ENCODE data around the gene GNG12.

GNG12 gene

DNA sequence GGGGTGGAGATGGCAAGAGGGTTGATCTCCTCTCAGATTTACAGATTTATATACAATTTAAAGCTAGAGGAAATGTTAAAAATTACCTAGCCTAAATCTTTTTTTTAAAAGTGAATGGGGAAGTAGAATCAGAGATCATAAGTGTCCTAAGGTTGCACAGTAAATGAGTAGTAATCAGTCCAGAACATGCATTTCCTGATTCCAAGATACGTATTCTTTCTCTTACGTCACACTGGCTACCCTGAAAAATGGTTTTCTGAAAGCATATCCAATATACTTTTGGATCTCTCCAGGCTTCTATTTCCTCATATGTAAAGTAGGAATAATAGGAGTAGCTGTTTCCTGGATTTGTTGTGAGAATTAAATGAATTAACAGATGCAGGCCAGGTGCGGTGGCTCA, 136.6 kb downstream of the GNG12 start:
- FAIRE-seq, result no peak

DNA sequence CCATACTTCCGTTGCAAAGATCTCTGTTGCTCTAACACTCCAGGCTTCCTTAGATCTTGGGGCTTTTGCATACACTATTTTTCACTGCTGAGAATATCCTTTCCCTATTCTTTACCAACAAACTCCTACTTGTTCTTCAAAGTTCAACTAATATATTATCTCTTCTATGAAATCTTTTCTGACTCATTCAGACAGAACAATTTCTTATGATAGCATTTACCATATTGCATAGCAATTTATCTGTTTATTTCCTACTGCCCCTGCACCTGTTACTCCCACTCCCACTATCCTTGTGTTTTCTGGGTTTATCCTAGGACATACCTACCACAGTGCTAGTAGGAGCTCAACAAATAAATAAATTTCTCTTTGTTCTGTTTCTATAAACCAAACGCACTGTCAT, 137.3 kb downstream of the GNG12 start:
- FAIRE-seq, result no peak

DNA sequence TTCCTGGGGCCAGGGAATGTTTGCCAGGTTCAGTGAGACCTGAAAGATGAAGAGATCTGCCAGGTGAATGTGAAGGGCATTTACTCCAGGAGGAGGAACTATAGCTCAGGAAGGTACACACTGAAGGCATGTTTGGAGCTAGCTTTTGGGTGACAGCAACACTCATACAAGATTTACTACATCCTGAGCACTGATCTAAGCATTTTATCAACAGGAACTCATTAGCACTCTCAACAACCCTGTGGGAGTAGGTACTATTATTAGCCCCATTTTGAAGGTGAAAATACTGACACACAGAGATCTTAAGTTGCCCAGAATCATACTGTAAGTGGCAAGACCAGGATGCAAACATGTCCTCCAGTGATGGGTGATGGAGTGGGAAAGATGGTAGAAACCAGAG, 141.6 kb downstream of the GNG12 start:
- no peak for FAIRE-seq

DNA sequence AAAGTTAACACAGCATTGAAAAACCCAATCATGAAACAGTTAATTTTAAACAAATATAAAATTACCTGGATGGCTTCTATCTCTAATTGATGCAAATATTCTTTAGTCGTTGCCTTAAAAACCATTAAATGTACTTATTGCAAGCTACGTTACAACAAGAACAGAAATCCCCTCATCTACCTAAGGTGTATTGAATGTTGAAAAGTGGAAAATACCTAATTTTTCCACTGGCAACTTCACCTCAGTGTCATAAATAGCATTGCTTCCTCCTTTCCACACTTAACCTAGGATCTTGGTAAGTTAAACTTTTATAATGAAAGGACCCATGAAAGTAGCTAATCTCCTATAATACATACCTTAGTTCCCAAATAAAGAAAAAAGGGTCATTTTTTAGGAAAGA, 142.9 kb downstream of the GNG12 start:
- no peak for FAIRE-seq

DNA sequence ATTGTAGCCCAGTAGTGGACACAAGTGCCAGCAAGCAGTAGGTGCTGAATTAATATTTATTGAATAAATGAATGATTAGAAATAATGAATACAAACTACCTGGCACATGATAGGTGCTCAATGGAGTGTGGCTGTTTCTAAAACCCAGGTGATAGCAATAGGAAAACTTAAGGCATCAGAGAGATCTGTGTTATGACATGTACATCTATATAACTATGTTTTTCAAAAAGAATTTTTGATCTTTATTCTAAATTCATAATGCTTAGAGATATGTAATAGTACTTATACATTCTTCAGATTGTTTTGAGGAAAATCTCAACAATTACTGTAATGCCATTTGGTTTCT, 143.3 kb downstream of the GNG12 start:
- FAIRE-seq, result no peak

GRCh38 chr1:67689267-67690017, 143.8 kb downstream of the GNG12 start:
- no peak for FAIRE-seq

DNA sequence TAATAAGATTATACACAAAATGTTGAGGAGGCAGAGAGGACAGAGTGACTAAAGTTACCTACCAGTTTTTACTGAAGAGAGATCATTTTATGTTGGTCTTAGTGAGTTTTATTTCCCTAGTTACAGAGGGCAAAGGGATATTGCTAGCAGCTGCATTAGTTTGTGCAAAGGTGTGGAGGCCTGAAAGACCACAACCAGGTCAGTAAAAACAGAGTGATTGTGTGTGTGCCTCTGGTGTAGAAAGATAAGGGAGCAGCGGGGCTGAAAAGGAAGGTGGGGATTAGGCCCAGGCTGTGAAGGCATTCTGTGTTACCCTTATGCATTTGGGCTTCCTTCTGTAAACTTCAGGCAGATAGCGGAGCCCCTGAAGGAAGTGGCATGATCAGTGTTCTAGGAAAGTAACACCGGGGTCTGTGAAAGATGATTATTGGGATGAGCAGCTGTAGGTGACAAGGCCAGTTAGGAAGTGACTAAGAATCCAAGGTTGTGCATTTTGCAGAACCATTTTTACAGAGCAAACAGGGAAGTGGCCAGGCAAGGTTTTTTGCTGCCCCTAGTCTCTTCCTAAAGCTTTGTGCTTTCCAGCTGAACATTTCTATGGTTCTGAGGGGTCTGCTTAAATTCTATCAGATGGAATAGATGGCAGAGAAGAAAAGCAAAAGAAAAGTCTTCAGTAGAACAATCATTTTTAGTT, 144.6 kb downstream of the GNG12 start:
- FAIRE-seq, result no peak

GRCh38 chr1:67687649-67688048, 145.6 kb downstream of the GNG12 start:
- FAIRE-seq, result no peak

DNA sequence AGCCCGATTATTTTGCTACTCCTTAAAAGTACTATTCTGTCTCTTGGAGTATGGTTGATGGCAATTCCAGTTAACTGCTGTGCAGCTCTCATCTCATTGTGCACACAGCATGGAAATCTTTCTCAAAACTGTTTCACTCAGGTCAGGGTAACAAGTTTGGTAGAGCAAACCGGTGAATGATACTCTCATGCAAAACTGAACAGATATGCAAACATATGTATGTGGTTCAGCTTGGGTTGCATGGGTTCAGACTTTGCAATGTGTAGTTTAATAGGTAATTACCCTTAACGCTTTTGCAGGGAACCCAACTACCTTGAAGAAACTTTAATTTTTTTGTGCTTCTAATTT, 146.1 kb downstream of the GNG12 start:
- no peak for FAIRE-seq

DNA sequence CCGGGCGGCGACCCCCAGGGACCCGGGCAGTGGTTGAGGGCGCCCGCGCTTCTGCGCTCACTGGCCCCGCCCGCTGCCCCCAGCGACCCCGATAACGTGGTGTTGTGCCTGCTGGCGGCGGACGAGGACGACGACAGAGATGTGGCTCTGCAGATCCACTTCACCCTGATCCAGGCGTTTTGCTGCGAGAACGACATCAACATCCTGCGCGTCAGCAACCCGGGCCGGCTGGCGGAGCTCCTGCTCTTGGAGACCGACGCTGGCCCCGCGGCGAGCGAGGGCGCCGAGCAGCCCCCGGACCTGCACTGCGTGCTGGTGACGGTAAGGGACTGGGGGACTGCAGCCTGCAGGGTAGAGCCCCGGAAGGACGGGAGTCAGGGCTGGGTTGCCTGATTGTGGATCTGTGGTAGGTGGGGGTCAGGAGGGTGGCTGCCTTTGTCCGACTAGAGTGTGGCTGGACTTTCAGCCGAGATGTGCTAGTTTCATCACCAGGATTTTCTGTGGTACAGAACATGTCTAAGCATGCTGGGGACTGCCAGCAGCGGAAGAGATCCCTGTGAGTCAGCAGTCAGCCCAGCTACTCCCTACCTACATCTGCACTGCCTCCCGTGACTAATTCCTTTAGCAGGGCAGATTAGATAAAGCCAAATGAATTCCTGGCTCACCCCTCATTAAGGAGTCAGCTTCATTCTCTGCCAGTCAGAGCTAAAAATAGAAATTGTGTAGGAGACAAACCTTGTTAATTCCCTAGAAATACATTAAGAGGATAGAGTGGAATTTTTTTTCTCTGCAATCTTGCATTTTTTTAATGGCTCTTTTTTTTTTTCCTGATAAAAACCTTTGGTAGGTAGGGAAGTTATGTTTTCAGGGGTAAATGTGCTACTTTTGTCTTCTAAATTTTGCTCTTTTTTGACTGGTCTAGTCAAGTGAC, 146.7 kb downstream of the GNG12 start:
- no peak for FAIRE-seq

- FAIRE-seq, result no peak
These were observed 147.6 kb downstream of the GNG12 start for GRCh38 chr1:67685558-67686266.

- FAIRE-seq, result no peak
These were observed 148.2 kb downstream of the GNG12 start, which contains the start of gene GADD45A for GRCh38 chr1:67685067-67685557. TSS of gene GADD45A (plus strand) at chr1:67685201. CDS start at chr1:67685495, 294 bp downstream.

DNA sequence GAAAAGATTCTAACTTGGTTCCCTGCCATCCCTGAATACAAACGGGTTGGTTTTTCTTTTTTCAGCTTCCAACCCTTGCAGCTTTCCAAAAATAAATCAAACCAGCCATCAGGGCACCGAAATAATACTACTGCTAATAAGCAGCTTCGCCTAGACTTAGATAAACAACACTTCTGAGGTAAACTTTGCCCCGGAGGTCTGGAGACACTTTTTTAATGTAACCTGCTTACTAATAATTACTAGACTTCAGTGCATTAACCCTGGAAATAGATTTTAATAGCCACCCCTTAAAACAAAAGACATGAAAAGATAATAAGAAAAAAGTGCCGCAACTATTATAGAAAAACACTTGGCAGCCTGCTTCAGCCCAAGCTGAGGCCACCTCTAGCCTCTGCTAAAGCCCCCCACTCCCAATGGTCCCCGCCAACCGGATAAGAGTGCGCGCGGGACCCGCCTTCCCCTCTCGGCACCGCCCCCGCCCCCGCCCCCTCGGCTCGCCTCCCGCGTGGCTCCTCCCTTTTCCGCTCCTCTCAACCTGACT, 148.7 kb downstream of the GNG12 start:
- no peak for FAIRE-seq

DNA sequence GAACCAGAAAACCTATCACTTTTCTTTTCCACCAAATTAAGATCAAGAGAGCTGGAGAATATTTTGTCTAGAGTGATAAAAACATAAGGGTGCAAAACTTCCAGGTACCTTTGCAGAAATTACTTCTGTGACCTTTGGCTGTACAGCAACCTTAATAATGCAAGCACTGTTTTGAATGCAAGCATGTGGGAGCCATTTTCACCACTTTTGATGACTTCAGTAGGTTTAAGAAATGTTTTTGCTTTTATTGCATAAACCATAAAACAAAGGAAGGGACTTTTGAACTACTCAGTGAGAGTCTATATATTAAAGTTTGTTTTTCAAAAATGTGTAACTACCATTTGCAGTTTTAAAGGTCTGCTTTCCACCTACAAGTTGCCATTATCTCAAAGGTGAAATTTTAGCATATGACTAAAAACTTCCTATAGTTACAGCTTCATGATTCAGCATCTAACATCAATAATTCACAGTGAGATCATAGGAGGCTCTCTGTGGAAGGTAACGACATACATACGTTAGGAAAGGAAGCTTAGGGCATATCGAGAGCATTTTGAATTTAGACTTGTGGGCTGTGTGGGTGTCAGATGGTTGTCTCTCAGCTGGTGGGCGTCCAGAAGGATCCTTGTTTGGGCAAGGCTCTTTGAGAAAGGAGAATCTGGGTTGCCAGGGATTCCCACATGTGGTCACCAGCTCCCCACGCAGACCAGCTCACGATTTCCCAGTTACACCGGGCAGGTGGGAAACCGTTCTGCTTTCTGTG, 149.3 kb downstream of the GNG12 start:
- no peak for FAIRE-seq

- FAIRE-seq, result no peak
These were observed 150.0 kb downstream of the GNG12 start for GRCh38 chr1:67683316-67683715.

DNA sequence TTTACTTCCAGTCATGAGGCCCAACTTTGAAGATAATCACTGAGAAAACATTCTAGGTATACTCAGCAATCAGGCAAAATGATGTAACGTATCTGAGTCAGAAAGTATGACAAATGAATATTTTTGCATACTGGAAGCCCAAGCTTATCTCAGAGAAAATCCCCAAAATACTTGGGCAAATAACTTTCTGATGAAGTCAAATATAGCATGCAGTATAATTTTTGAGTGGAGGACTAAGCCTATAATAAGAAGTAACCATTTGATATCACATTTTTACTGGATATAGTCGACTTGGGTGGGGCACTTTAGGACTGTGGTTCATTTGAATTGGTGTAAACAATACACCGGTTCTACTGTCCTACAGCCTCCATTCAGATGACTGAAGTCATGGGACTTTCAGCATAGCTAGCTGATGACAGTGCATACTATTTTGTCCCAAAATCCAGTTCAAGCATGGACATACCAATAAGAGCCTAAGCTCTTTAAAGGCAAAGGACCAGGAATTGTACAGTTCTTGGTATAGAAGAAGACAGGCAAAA, 150.5 kb downstream of the GNG12 start:
- no peak for FAIRE-seq

DNA sequence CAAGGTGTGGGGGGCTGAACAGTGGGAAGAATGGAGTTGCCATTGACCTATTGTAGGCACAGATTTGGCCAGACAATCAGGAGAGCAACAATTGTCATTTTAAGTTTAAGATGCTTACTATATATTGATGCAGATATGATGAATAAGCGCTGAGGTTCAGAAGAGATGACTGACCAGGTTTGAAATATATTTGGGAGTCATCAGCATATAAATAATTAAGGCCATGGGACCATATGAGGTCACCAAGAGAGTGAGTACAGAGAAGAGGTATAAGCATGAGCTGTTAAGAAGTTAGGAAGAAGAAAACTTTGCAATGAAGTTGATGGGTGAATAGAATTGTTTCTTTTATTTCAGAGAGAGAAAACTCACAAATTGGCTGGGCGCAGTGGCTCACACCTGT, 152.8 kb downstream of the GNG12 start:
- FAIRE-seq, result no peak

- FAIRE-seq, result no peak
These were observed 153.6 kb downstream of the GNG12 start for GRCh38 chr1:67679691-67680090.

DNA sequence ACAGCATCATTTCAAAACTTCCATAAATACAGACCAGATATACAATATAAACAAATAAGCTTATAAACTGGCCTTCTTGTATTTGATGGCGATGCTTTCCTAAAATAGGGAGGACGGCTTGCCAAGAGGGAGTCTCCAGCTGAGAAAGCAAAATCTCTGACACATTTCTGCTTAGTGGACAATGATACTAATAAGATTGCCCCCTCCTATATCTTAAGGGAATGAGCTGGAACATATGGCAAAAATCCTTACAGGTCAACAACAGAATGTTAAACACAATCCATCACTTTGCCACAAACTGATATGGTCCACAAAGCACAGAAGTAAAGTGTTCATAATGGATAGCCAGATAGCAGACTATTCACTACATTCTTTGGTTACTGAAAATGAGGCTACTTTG, 155.3 kb downstream of the GNG12 start:
- no peak for FAIRE-seq

GRCh38 chr1:67677408-67677807, 155.9 kb downstream of the GNG12 start:
- no peak for FAIRE-seq

- FAIRE-seq, result no peak
These were observed 156.3 kb downstream of the GNG12 start for GRCh38 chr1:67676946-67677345.
